ENCODE measurements around the gene DDOST. TPM values are rescaled to one million over a fixed set of nuclear protein-coding genes. Genes with fewer than 3 reads are reported as not detected.

The DDOST gene
- total RNA-seq, 6 donors from 2014 or later: 54.5 to 212 (median 141) TPM

DNA sequence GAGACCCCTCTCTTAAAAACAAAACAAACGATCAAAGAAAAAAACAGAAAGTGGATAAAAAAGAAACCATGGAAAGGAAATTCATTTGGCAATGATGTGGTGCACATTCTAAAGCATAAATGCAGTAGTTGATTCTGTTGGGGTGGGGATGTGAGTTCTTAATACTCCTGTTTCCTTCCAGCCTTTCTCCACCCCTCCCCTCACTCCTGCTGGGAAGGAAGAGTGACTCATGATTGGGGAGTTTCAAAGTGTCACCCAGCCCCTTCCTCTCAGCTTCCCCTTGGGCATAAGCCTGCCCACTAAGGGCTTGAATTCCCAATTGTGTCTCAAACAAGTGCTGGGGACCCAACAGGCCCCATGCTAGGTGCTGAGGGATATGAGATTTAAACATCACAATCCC lies 34.6 kb downstream of the DDOST start:
- no peaks in the 10 kb centered on the region for H3K27me3 ChIP-seq
- no peaks in the 10 kb centered on the region for H3K4me1 ChIP-seq
- H3K27ac ChIP-seq: no peak overlapping the region
- no peak for ATAC-seq (ENCODE audit: low FRiP score in 2 of 2)
- H3K4me3 ChIP-seq: no peak overlapping the region
- no peaks in the 10 kb centered on the region for H3K9me3 ChIP-seq
- TF ChIP-seq POLR2AphosphoS5 (IDR thresholded peaks at IDR 0.05) (no peak), EP300 (IDR thresholded peaks at IDR 0.05) (no peak), POLR2A (IDR thresholded peaks at IDR 0.05) (no peak), CTCF (IDR thresholded peaks at IDR 0.05) (no peak)
- no peaks in the 10 kb centered on the region for H3K36me3 ChIP-seq
- 50 to 84% methylated on average over 1 of the region's 1 CpG for WGBS, 2 donors
- no peak for DNase-seq

GRCh38 chr1:20626098-20626427 lies 35.1 kb downstream of the DDOST start:
- WGBS, 2 donors: 69 to 70% methylated on average over 1 of the region's 1 CpG
- Histone ChIP-seq H3K36me3 (no peaks in the 10 kb centered on the region), H3K9me3 (no peaks in the 10 kb centered on the region), H3K4me3 (no peak overlapping the region), H3K27me3 (no peaks in the 10 kb centered on the region), H3K27ac (no peak overlapping the region), H3K4me1 (no peaks in the 10 kb centered on the region)
- DNase-seq (no peak), ATAC-seq (ENCODE audit: low FRiP score in 2 of 2) (no peak)
- no peak for TF ChIP-seq POLR2AphosphoS5 (IDR thresholded peaks at IDR 0.05)
- no peak for TF ChIP-seq POLR2A (IDR thresholded peaks at IDR 0.05)
- no peak for TF ChIP-seq CTCF (IDR thresholded peaks at IDR 0.05)
- no peak for TF ChIP-seq EP300 (IDR thresholded peaks at IDR 0.05)

DNA sequence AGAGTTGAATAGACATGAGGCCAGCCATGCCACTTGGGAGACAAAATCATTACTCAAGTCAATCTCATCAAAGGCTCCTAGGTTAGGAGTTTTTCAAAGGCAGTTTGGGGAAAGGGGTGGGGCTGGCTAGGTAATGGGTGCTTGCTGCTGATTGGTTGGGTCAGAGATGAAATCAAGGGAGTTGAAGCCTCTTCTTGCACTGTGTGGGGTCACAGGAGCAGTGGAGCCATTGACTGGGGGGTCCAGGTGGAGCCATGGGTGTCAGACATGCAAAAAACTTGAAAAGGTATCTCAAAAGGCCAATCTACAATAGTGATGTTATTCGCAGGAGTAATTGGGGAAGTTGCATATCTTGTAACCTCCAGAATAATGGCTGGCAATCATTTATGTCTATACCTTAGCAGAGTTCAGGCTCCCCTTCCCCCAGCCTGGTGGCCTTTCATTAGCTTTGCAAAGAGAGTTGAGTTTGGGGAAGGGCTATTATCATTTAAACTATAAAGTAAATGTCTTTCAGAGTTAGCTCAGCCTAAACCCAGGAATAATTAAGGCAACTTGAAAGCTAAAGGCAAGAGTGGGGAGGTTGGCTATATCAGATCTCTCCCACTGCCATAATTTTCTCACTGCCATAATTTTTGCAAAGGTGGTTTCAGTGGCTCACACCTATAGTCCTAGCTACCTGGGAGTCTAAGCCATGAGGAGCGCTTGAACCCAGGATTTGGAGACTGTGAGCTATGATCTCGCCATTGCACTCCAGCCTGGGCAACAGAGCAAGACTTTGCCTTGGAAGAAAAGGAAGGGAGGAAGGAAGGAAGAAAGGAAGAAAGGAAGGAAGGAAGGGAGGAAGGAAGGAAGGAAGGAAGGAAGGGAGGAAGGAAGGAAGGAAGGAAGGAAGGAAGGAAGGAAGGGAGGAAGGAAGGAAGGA lies 35.7 kb downstream of the DDOST start:
- ATAC-seq (ENCODE audit: low FRiP score in 2 of 2) (no peak), DNase-seq (no peak)
- H3K9me3 ChIP-seq: no peaks in the 10 kb centered on the region
- TF ChIP-seq POLR2AphosphoS5 (IDR thresholded peaks at IDR 0.05) (no peak), POLR2A (IDR thresholded peaks at IDR 0.05) (no peak), EP300 (IDR thresholded peaks at IDR 0.05) (no peak), CTCF (IDR thresholded peaks at IDR 0.05) (no peak)
- H3K4me3 ChIP-seq: no peak overlapping the region
- 76 to 80% methylated on average over 3 of the region's 3 CpGs for WGBS, 2 donors
- H3K27ac ChIP-seq: no peak overlapping the region
- no peaks in the 10 kb centered on the region for H3K4me1 ChIP-seq
- H3K27me3 ChIP-seq: no peaks in the 10 kb centered on the region
- H3K36me3 ChIP-seq: no peaks in the 10 kb centered on the region

- DNase-seq (no peak), ATAC-seq (ENCODE audit: low FRiP score in 2 of 2) (no peak)
- Histone ChIP-seq H3K9me3 (no peaks in the 10 kb centered on the region), H3K4me3 (no peak overlapping the region), H3K27me3 (no peaks in the 10 kb centered on the region), H3K36me3 (no peaks in the 10 kb centered on the region), H3K4me1 (no peaks in the 10 kb centered on the region), H3K27ac (no peak overlapping the region)
- TF ChIP-seq CTCF (IDR thresholded peaks at IDR 0.05) (no peak), POLR2AphosphoS5 (IDR thresholded peaks at IDR 0.05) (no peak), EP300 (IDR thresholded peaks at IDR 0.05) (no peak), POLR2A (IDR thresholded peaks at IDR 0.05) (no peak)
- 75 to 88% methylated on average over 1 of the region's 1 CpG for WGBS, 2 donors
Measured at GRCh38 chr1:20624709-20625108, 36.5 kb downstream of the DDOST start.

DNA sequence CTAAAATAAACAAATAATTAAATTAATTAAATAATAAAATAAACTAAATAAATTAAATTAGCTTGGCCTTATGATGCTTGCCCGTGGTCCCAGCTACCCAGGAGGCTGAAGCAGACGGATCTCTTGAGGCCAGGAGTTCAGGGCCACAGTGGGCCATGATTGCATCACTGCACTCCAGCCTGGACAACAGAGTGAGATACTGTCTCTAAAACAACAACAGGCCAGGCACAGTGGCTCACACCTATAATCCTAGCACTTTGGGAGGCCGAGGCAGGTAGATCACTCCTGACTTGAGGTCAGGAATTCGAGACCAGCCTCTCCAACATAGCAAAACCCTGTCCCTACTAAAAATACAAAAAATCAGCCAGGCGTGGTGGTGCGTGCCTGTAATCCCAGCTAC lies 40.2 kb downstream of the DDOST start:
- no peaks in the 10 kb centered on the region for H3K27me3 ChIP-seq
- DNase-seq: no peak
- ATAC-seq (ENCODE audit: low FRiP score in 2 of 2): no peak
- no peaks in the 10 kb centered on the region for H3K36me3 ChIP-seq
- 84 to 91% methylated on average over 6 of the region's 6 CpGs for WGBS, 2 donors
- H3K4me3 ChIP-seq: no peak overlapping the region
- no peaks in the 10 kb centered on the region for H3K4me1 ChIP-seq
- H3K27ac ChIP-seq: no peak overlapping the region
- TF ChIP-seq POLR2AphosphoS5 (IDR thresholded peaks at IDR 0.05) (no peak), CTCF (IDR thresholded peaks at IDR 0.05) (no peak), POLR2A (IDR thresholded peaks at IDR 0.05) (no peak), EP300 (IDR thresholded peaks at IDR 0.05) (no peak)
- no peaks in the 10 kb centered on the region for H3K9me3 ChIP-seq
